CD4-positive, alpha-beta T cell treated with Interleukin-17A for 1 hour (primary cell): ENCODE data around the gene TBX19.
"Not testable (repeated sequence)": the region's sequence is repeated elsewhere in the genome, so short reads cannot be mapped to it uniquely, and the experiment has no call there.

ENCODE experiments used
- DNase-seq: peaks from one replicate; pipeline ENCODE4 v3.0.0-alpha.2; 2020

TBX19 gene

GRCh38 chr1:168324745-168325425 is 44.2 kb downstream of the TBX19 start:
- no peak for DNase-seq

GRCh38 chr1:168328731-168329364 is 48.2 kb downstream of the TBX19 start:
- no peak for DNase-seq

- DNase-seq, result no peak
Observed at GRCh38 chr1:168330285-168330684, 49.6 kb downstream of the TBX19 start.

GRCh38 chr1:168331569-168331968 is 50.9 kb downstream of the TBX19 start:
- DNase-seq, result no peak

GRCh38 chr1:168333562-168334276 is 53.0 kb downstream of the TBX19 start:
- no peak for DNase-seq

GRCh38 chr1:168335500-168335899 is 54.8 kb downstream of the TBX19 start:
- DNase-seq, result peak; percentile 13

GRCh38 chr1:168338589-168339503 is 58.2 kb downstream of the TBX19 start:
- DNase-seq, result no peak

GRCh38 chr1:168340781-168341482 is 60.3 kb downstream of the TBX19 start:
- DNase-seq, result no peak

GRCh38 chr1:168341483-168341975 is 60.9 kb downstream of the TBX19 start:
- DNase-seq, result no peak

GRCh38 chr1:168342572-168343280 is 62.0 kb downstream of the TBX19 start:
- DNase-seq, result peak; percentile 91

- DNase-seq, result no peak
Observed at GRCh38 chr1:168343566-168343965, 62.9 kb downstream of the TBX19 start.

- no peak for DNase-seq
Observed at GRCh38 chr1:168344517-168344916, 63.8 kb downstream of the TBX19 start.

- DNase-seq, result no peak
Observed at GRCh38 chr1:168345939-168346338, 65.3 kb downstream of the TBX19 start.

- no peak for DNase-seq
Observed at GRCh38 chr1:168347630-168348029, 67.0 kb downstream of the TBX19 start.

GRCh38 chr1:168348146-168348709 is 67.6 kb downstream of the TBX19 start:
- DNase-seq, result peak; percentile 60

- not testable (repeated sequence) for DNase-seq
Observed at GRCh38 chr1:168354335-168355269, 73.9 kb downstream of the TBX19 start.

GRCh38 chr1:168360151-168361021 is 79.7 kb downstream of the TBX19 start:
- DNase-seq, result no peak

- DNase-seq, result no peak
Observed at GRCh38 chr1:168361252-168361651, 80.6 kb downstream of the TBX19 start.

- DNase-seq, result peak; percentile 86
Observed at GRCh38 chr1:168362991-168363390, 82.3 kb downstream of the TBX19 start.
